Measurements from ENCODE around the gene ARHGEF6.

ARHGEF6 gene

DNA sequence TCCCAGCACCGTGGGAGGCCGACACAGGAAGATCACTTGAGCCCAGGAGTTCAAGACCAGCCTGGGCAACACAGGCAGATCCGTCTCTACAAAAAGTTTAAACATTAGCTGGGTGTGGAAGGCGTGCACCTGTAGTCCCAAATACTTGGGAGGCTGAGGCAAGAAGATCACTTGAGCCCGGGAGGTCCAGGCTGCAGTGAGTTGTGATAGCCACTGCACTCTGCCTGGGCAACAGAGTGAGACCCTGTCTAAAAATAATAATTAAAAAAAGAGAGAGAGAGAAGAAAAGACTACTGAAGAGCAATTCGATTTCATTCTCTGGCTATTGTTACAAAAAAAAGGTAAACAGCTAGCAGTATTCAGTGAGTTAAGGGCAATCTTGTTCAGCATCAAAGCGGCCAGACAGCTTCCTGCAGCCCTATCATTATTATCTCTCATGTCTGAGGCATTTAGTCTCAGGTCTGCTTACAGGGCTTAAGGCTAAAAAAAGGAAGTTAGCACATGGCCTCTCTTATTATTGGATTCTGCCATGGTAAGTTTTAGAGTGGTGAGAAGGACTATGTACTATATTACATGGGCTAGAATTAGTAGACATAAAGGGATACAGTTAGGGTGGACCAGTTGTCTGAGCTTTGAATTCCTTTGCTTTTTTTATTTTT lies 37.9 kb downstream of the ARHGEF6 start:
- no peak for DNase-seq

DNA sequence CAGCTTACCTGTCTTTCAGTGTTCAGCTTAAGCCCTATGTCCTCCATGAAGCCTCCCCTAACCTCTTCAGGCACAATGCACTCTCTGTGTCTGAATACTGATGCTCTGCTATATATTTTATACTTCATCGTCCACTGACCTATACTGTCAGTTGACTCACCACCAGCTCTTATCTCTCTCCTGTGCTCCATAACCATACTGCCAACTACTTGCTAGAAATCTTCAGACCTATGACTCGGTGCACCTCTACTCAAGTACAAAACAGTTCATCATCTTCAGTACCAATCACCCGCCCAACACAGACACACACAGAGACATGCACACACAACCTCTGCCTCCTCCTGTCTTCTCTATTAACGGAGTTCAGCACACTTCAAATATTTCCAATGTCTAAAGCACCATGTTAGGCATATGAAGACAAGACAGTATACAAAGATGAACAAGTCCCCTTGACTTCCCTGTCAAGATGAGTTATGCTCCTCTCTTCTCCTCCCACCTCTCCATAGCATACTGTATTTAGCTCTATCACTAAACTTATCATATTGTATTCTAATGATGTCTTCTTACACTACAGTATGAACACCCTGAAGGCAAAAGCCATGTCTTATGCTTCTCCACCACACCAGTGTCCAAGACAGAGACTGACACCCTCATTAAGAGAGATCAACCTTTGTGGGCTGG lies 42.5 kb downstream of the ARHGEF6 start:
- DNase-seq: no peak

DNA sequence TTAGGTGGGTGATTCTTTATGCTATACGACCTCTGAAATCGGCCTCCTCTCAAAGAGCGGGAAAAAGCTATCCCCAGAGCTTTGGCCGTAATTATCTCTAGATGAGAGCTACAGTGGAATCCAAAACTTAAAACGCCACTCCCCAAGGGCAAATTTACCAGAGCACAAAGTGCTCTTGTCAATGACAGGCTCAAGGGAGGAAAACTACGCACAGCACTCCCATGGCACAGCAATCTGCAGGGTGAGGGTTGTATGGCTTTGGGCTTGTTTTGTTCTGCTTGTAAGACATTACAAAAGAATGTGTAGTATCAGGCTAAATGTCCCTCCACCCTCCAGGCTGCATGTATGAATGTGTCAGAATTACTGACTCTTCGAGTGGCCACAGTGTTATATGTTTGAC lies 44.0 kb downstream of the ARHGEF6 start:
- DNase-seq: no peak

DNA sequence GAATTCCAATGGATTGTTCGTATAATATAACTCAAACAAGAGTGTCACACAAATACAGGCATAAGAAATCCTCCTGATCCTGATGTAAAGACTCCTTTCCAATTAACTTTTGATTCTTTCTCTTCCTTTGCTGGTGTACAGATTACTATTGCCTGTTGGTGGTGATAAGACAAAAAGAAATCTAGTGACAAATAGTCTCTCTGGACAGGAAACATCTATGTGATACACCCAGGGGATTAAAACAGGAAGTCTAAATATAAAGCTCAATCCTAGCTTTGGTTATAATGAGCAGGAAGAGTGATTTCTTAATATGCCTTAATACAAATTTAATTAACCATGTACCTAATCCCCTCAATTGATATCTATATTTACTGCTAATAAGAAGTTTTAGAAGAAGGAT lies 45.1 kb downstream of the ARHGEF6 start:
- DNase-seq: no peak

DNA sequence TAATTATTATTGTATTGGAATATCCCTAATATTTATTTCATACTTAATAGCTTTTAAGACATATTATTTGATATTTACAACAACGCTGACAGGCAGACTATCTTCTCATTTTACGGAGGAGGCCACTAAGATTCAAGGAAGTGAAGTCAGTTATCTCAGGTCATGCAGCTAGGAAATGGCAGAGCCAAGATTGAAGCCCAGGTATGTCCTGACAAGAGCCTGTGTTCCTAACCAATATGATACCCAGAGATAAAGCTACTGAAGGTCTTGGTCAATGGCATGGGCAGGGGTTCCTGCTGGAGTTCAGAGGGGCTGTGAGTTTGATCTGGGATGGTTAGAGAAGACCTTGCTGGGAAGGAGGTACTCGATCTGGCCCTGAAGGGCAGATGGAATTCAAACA lies 47.1 kb downstream of the ARHGEF6 start:
- DNase-seq: no peak

DNA sequence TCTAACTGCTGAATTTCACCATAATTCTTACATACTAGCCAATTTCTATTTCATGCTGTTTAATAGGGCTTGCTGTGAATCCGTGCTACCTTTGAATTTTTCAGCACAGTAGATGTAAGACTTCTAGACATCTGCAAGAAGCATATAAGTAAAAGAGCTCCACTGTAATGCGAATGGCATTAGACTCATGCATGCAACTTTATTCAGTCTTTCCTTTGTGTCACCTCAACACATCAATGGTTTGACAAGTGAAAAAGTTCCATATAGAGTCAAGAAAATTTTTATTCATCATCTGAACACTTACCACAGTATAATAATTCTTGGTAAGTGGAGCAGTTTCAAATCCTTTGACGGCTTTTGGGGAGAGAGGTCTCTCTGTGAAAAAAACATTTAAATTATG lies 48.9 kb downstream of the ARHGEF6 start:
- DNase-seq: no peak

DNA sequence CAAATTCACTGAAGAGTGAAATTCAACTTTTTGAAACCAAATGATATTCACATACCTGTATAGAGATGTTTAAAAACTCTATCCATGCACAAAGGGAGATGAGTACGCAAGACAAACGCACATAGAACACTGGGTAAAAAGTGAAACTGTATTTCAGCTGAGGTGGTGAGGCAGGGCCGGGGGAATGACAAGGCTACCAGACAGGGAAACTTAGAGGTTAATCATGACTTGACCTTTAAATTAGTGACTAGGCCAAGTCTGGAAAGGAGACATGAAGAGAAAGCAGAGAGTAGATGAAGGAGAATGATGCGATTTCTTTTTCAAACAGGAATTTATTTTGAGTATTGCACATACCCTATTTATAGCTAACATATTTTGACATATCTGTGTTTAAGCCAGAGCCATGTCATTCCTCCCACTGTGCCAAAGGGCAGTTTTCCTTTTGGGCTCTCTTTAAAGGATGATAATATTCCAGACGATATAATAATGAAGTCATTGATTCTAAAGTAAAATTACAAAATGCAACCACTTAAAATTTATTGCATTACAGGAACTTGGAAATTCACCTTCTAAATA lies 49.4 kb downstream of the ARHGEF6 start:
- DNase-seq: no peak

DNA sequence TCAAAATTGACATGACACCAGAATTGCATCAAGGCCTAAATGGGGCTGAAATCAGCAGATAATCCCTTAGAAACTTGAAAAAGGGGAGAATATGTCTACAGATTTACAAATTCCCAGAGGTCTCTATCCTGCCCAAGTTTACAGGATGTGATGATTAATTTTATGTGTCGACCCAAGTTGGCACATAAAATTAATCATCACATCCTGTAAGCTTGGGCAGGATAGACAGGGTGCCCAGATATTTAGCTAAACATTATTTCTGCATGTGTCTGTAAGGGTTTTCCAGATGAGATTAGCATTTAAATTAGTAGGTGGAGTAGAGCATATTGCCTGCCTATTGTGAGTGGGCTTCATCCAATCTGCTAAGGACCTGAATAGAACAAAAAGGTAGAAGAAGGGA lies 52.3 kb downstream of the ARHGEF6 start:
- no peak for DNase-seq

DNA sequence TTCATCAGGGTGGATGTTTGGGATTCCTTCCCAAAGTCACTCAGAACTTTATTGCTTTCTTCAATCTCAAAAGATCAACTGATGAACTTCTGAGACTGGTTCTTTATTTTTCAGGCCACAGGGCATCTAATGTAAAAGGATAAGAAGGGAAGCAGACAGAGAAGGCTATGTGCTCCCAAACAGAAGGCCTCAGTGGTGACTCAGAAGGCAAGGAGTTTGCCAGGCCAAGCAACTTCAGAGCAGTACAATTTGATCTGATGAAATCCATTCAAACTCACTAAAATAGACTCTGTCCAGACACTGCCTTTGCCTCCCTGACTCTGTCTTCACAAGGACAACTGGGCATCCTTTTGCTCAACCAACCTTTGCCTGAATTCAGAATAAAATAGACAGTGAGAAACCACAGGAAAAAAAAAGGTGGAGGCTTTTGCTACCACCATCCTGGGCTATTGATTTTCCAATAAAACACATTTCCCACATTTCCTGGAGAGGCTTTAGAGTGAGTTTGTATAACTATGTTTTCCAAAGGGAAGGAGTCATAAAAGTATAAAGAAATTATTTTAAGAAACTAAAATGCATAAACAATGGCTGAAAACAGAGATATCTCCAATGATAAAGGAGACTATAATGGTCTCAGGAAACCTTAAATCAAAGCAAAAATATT lies 55.2 kb downstream of the ARHGEF6 start:
- no peak for DNase-seq

DNA sequence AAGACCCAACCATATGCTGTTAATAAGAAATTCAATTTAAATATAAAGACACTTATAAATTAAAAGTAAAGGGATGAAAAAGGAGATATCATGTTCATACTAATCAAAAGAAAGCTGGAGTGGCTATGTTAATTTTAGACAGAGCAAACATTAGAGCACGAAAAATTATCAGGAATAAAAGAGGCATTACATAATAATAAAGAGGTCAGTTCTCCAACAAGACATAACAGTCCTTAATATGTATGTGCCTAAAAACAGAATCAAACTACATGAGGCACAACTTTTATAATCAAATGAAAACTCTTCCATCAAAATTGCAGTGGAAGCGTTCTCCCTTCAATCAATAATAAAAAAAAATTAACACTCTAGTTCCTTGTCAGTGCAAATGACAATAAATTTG lies 62.6 kb downstream of the ARHGEF6 start:
- no peak for DNase-seq

DNA sequence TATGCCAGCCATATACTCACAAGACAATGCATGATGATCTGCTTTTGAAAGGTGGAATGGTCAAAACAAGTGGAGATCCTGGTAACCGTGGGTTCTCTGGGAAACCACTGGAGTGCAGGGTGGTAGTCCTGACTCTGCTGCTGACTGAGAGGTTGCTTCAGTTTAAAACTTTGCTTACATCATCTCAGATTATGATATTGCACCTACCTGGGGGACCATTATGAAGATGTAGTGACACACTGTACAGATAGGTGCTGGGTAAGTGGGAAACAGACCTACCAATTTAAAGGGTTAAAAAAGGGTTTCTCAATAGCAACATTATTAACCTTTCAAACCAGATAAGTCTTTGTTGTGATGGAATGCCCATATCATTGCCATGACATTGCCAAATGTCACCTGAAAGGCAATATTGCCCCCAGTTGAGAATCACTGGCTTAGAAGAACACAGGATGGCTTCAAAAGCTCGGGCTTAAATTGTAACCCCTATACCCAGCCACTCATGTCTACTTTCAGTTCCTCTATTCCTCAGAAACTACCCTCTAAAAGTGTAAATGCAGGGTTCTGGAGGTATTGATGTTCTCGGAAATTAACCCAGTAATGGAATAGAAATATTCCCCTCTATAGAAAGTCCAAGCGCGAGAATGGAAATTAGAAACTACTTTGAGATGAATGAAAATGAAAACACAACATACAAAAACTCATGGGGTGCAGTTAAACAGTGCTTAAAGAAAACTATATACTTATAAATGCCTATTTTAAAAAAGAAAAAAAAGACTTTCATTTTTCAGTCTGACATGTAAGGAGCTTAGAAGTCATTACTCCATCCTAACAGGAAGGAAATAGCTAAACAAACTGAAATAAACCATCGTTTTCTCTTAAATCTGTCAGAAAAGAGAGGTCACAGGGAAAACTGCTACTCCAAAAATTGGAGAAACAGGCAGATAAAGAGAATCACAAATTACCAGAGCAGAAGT lies 65.8 kb downstream of the ARHGEF6 start:
- no peak for DNase-seq

DNA sequence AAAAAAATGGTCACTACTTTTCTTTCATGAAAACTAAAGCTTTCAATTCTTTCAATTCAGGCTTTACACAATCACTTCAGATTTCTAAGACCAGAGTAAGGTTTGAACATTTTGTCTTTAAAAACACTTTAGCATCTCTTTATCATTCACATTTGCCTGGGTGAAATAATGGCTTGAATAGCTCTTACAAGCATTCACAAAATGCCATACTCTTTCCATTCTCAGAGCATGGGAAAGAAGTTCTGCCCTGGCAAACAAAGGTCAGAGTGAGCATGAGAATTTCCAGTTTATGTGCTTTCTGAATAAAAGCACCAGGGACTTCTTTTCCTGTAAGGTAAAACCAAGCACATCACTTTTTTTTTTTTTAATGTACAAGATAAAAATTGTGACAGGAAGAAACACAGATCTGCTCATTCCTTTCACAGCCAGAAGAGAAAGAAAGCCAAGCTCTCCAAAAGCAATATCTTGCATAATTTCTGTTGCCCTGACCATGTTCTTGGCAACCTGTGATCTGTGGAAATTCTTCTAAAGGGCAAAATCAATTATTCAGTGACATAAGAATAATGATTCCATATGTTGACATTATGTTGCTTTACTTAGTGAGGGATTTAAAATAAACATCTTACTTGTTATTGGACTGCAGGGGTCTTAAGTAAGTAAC lies 68.0 kb downstream of the ARHGEF6 start:
- no peak for DNase-seq

DNA sequence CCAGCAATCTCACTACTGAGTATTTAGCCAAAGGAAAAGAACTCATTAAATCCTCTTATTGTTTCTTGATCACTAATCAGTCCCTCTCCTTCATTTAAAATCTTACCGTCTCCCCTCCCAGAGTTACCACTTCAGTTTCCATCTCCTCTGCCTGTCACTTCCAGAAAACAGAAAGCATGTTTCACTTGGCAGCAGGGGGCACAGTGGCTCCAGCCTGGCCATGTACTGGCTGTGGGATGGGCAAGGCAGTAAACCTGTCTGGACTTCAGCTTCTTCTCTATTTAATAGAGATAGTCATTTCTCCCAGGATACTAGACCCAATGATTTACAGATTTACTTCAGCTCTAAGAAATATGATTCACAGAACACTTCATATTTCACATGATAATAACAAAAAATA lies 69.6 kb downstream of the ARHGEF6 start:
- no peak for DNase-seq

DNA sequence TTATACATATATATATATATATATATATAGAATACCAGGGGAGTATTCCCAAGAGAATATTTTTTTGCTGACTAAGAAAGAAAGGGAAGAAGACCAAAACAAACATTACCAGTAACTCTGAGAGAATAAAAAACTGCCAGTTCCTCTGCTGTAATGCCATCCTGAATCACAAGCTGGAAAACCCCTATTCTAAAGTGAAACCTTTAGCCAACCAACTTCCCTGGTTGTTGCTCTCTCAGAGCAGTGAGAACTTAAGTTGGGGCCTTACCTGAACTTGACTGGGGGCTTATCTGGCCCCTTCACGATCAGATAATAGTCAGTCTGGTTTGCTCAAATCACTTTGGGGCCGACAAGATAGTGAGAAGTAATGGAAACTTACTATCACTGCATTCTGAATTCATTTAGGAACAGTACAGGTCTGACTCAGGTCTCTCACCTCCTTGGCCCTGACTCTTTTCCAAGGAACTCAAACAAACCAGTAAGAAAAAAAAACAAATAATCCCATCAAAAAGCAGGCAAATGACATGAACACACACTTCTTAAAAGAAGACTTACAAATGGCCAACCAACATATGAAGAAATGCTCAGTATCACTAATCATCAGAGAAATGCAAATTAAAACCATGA lies 70.3 kb downstream of the ARHGEF6 start:
- DNase-seq: no peak

DNA sequence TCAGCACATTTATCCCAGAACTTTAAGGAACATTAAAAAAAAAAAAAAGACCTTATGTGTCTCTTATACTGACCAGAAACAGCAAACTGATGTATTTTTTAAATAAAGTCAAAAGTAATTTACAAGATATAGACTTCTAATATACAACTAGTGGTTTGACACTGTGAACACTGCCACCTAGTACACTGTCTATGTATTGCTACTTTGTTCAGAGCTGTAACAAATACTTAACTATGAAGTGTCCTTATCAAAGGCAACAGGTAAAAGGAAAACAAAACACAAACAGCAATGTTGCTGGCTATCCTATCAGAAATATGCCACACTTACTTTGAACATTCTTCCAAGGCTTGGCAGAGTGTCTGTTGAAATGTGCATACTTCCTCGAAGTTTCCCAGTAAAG lies 72.4 kb downstream of the ARHGEF6 start:
- no peak for DNase-seq

DNA sequence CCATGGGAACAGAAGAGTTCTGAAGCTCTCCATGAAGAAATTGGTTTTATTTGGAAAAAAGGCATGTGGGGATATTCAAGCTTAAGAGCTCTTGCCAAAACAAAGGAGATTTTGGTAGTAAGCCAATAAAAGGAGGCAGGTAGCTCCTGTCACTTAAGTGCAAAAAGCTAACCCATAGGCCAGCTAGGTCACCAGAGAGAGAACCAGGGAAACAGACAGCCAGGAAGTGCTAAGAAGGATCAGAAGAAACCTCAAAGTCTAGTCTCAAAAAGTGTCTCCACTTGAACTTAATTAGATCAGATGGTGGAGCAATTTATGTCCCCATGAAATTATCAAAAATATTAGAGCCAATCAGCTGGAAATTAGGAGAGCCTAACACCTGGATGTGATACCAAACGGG lies 83.6 kb downstream of the ARHGEF6 start:
- DNase-seq: no peak

DNA sequence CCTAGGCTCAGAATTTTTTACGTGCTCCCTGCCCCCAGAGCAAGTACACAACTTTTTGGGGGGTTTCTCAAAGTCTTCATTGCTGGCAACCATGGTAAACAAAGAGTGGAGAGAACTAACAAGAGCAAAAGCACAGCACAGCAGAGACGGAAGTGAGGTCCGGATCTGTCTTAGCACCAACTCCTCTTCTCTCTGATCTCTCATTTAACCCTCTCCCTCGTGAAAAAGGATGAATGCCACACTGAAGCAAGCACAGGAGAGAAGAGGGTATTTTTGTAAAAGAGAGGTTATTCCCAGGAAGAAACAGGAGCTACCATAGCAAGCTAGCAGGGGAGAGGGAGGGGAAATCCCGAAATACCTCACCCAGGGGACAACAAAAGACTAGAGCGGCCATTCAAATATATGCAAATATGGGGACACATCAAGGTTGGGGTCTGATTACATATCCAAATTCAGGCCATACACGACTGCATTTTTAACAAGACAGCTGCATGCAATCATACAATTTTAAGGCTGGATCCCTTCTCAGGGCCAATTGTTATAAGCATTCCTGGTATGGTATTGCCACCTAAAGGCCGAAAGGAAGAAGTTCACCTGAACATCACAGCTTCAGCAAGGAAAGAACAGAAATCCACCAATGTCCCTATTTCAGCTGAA lies 86.2 kb downstream of the ARHGEF6 start:
- no peak for DNase-seq

DNA sequence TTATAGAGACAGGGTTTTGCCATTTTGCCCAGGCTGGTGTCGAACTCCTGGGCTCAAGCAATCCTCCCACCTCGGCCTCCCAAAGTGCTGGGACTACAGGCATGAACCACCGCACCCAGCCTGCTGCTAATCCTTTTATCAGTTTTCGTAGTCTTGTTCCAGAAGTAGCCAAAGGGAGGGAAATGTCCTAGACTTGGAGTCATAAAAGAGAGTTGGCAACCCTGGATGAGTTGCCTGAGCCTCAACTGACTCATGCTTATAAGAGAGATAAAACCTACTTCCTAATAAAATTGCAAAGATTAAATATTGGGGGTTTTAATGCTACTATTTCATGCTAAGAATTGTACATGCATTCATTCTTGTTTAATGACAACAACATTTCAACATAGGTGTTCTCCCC lies 88.5 kb downstream of the ARHGEF6 start:
- no peak for DNase-seq

DNA sequence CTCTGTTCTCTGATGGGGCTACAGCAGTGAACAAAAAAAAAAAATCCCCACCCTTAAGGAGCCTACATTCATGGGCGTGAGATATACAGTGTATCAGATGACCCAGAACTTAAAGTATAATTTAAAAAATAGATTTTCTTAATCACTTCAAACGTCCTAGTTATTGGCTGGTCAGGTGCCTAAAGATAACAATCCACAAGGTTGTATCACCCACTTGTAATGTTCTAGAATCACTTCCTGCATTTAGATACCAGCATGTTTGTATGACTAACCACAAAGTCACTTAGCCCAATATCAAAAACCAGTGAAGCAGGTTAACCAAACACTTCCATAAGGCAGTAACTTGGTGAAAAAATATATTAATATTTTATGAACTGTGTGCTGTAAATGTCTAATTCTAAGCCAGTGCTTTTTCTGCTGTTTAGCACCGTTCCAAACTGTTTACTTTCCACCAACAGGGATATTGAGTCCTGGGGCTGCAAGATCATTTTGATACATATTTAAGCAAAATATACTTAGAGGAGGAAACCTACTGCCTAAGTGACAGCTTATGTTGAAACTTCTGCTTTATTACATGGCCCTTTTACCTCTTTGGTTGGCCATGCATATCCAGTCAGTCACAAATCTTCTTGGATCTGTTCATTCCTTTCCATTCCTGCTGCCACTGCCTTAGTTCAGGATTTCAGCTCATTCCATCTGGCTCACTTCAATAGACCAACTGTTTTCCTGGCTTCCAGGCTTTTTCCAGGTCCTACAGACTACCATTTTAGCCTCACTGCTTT lies 89.5 kb downstream of the ARHGEF6 start:
- DNase-seq: no peak

DNA sequence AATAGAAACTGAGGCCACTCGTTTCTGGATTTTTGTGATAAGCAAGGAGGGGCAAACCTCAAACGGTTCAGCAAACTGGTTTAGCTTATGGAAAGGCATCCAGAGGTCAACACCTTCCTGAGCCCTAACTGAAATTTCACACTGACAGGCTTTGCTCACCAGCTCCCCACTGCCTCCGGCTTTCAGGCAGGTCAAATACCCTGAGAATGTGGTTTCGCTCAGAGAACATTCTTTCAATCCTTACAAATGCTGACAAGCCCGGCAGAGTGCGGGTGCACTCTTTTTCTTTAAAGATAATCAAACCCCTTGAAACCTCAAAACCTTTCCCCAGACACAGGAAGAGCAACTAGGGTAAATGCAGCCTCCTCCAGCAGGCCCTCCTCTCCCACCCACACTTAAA lies 91.3 kb downstream of the ARHGEF6 start:
- DNase-seq: no peak

All from NK-92 treated with Interleukin-12 subunit alpha and Interleukin-12 subunit beta, amount 100 ng/mL, for 24 hours (cell line).